Natural killer cell (primary cell): ENCODE measurements around the gene STAU1. TPM values are rescaled to one million over a fixed set of nuclear protein-coding genes. Genes with fewer than 3 reads are reported as not detected.

Experiments used
- ATAC-seq, 3 donors: fragments of 150-1000 bp in 2 of 3; fragments of 200-7000 bp in 1 of 3; cut with Tn5 transposase; 1 replicate in 1 of 3; 2 replicates in 2 of 3; pipeline ENCODE4 v1.10.0; 2021; ENCODE audit warnings: mild to moderate bottlenecking in 2 of 3, moderate library complexity in 2 of 3
- DNase-seq, 2 donors: peaks; one replicate each; pipeline versions ENCODE4 v3.0.0 to v3.0.0-alpha.2; 2013 to 2021; ENCODE audit warnings: mixed read lengths in 1 of 2
- H3K27ac ChIP-seq: one replicate; pipeline ENCODE4 v1.5.1; 2013; ENCODE audit warnings: mild to moderate bottlenecking, low read length
- H3K27me3 ChIP-seq: one replicate; pipeline ENCODE4 v1.6.1; 2013; ENCODE audit warnings: low read length; ENCODE audit not compliant: control insufficient read depth, insufficient read depth
- H3K36me3 ChIP-seq: one replicate; pipeline ENCODE4 v1.6.1; 2013; ENCODE audit warnings: low read length; ENCODE audit not compliant: control insufficient read depth, insufficient read depth
- H3K4me1 ChIP-seq: one replicate; pipeline ENCODE4 v1.6.1; 2013; ENCODE audit warnings: low read length; ENCODE audit not compliant: control insufficient read depth, insufficient read depth
- H3K4me3 ChIP-seq: one replicate; pipeline ENCODE4 v1.5.1; 2013; ENCODE audit warnings: low read length
- H3K9me3 ChIP-seq: one replicate; pipeline ENCODE4 v1.6.1; 2013; ENCODE audit warnings: low read length; ENCODE audit not compliant: control insufficient read depth, insufficient read depth
- H3K27ac Mint-ChIP-seq, 2 donors: one replicate each; pipeline ENCODE4 v1.8.0; 2022; ENCODE audit warnings: mild to moderate bottlenecking in 2 of 2, mixed read lengths in 2 of 2, moderate library complexity in 1 of 2
- H3K27me3 Mint-ChIP-seq, 2 donors: one replicate each; pipeline ENCODE4 v1.8.0; 2022; ENCODE audit warnings: low read depth in 2 of 2, mixed read lengths in 2 of 2
- H3K36me3 Mint-ChIP-seq: one replicate; pipeline ENCODE4 v1.8.0; 2022; ENCODE audit warnings: mixed read lengths
- H3K4me1 Mint-ChIP-seq, 2 donors: one replicate each; pipeline ENCODE4 v1.8.0; 2022; ENCODE audit warnings: mixed read lengths in 2 of 2
- H3K4me3 Mint-ChIP-seq: one replicate; pipeline ENCODE4 v1.8.0; 2022; ENCODE audit warnings: mild to moderate bottlenecking, moderate library complexity, mixed read lengths
- H3K9me3 Mint-ChIP-seq, 2 donors: one replicate each; pipeline ENCODE4 v1.8.0; 2022; ENCODE audit warnings: mixed read lengths in 2 of 2
- WGBS: methylation state at CpG from one replicate; pipeline ENCODE4 v1.1.7; 2013; ENCODE audit warnings: missing lambda C conversion rate; ENCODE audit not compliant: insufficient coverage; 5-methylcytosine and 5-hydroxymethylcytosine counted together
- intact Hi-C: fragments of 100-400 bp; cut with micrococcal nuclease; formaldehyde crosslinking; loops from one replicate; pipeline ENCODE4 v1.14.2; 2022
- total RNA-seq, 4 donors: library from RNA; stranded (reverse); fragments of 120-200 nt in 1 of 4; gene quantifications; one replicate each; pipeline versions ENCODE4 v1.2.3 to v1.2.4, GENCODE V29; 2013 to 2022
- TF ChIP-seq, protein P1 (sequence below): fragments of 200-600 bp; IDR thresholded peaks from one replicate; pipeline ENCODE4 v1.8.0; 2022; ENCODE audit warnings: antibody characterized with exemption

The STAU1 gene
- total RNA-seq, 3 donors from 2014 or later (not counting 1 experiment from before 2014, with no cell fraction given) = 47.3 to 54.9 (median 49.9) TPM

DNA sequence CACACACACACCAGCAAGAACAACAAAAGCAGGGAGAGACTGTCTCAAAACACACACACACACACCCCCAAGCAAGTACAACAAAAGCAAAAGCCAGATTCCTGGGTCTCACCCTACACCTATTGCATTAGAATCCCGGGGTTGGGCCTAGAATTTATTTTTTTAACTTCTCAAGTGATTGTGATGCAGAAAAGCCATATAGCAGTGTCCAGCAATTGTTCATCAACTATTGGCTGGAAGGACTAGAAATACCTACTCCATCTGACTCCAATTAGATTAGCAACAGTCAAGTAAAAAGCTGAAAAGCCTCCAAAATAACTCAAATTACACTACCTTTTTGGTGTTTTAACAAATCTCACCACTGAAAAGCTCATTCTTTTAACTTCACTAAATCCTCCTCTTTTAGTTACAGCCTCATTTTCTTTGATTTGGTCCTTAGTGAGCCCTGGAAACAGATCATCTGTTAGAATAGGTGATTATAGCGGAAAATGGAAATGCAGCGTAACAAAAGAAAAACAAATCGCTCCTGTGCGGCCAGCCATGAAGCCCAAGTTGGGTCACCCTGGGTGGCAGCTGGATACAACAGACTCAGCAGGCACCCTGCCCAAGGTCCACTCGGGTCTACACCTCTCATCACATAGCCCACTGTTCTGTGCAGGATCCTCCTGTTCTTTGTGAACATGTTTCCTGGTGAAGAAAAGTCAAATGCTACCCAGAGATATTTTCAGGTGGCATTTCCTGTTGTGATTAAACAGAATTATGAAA is 38.7 kb downstream of the STAU1 start:
- no peaks in the 10 kb centered on the region for H3K4me1 ChIP-seq
- Mint-ChIP-seq H3K4me3 (no peak overlapping the region), H3K4me1 (peaks cover 15 to 17% of the 10 kb centered on the region in 2 donors), H3K9me3 (no peaks in the 10 kb centered on the region), H3K36me3 (no peaks in the 10 kb centered on the region), H3K27me3 (no peaks in the 10 kb centered on the region), H3K27ac (peak overlapping the region in 1 of 2 donors; percentile 64)
- 100% methylated on average over 5 of the region's 6 CpGs for WGBS
- DNase-seq (no peak), ATAC-seq (no peak)
- intact Hi-C loops = no loop called here
- H3K9me3 ChIP-seq = no peaks in the 10 kb centered on the region
- TF ChIP-seq, protein P1, sequence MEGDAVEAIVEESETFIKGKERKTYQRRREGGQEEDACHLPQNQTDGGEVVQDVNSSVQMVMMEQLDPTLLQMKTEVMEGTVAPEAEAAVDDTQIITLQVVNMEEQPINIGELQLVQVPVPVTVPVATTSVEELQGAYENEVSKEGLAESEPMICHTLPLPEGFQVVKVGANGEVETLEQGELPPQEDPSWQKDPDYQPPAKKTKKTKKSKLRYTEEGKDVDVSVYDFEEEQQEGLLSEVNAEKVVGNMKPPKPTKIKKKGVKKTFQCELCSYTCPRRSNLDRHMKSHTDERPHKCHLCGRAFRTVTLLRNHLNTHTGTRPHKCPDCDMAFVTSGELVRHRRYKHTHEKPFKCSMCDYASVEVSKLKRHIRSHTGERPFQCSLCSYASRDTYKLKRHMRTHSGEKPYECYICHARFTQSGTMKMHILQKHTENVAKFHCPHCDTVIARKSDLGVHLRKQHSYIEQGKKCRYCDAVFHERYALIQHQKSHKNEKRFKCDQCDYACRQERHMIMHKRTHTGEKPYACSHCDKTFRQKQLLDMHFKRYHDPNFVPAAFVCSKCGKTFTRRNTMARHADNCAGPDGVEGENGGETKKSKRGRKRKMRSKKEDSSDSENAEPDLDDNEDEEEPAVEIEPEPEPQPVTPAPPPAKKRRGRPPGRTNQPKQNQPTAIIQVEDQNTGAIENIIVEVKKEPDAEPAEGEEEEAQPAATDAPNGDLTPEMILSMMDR = no peak
- no peak overlapping the region for H3K27ac ChIP-seq
- H3K4me3 ChIP-seq = no peak overlapping the region
- H3K27me3 ChIP-seq = no peaks in the 10 kb centered on the region
- peaks cover 48% of the 10 kb centered on the region for H3K36me3 ChIP-seq

DNA sequence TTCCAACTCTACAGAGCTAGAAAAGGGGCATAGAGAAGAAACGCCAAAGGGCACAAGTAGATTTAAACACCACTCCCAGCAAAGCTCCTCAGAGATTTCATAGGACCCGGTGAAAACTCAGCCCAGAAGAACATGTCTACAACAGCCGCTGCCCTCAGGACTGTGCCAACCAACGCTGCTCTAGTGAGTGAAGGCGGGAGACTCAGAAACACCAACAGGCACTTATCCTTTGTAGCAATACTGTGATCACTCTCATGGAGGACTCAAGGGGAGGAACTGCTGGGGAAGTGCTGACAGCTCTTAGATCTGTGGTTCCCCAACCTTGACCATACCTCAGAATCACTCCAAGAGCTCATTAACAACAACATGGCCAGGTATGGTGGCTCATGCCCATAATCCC is 39.5 kb downstream of the STAU1 start:
- H3K27me3 Mint-ChIP-seq = no peaks in the 10 kb centered on the region
- H3K27ac Mint-ChIP-seq = peak overlapping the region in 1 of 2 donors; percentile 64
- H3K27ac ChIP-seq = no peak overlapping the region
- no peak for ATAC-seq
- H3K4me1 ChIP-seq = no peaks in the 10 kb centered on the region
- H3K9me3 Mint-ChIP-seq = no peaks in the 10 kb centered on the region
- no peaks in the 10 kb centered on the region for H3K27me3 ChIP-seq
- H3K4me1 Mint-ChIP-seq = peaks cover 22 to 25% of the 10 kb centered on the region in 2 donors
- H3K4me3 ChIP-seq = no peak overlapping the region
- no peak overlapping the region for H3K4me3 Mint-ChIP-seq
- peaks cover 57% of the 10 kb centered on the region for H3K36me3 ChIP-seq
- no peaks in the 10 kb centered on the region for H3K36me3 Mint-ChIP-seq
- 97% methylated on average over 5 of the region's 5 CpGs for WGBS
- intact Hi-C loops = no loop called here
- no peaks in the 10 kb centered on the region for H3K9me3 ChIP-seq
- TF ChIP-seq, protein P1 = no peak
- DNase-seq = no peak

DNA sequence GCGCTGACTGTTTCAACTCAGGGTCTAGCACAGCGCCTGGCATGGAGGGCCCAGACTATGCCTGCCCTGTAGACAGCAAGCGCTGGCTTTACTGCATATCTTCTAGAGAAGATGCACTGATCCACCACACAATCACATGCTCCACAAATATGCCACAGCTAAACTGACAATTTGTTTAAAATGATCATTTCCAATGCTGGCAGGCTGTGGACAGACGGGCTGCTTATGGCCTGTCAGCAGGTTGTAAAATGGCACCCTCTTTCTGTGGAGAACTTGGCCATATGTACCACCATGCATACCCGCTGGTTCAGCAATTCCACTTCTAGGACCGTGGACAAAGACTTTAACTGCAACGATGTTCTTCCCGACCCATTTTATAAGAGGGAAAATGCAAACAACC is 40.8 kb downstream of the STAU1 start:
- H3K4me3 ChIP-seq = no peak overlapping the region
- no peaks in the 10 kb centered on the region for H3K27me3 Mint-ChIP-seq
- WGBS = over 99% methylated on average over 8 of the region's 8 CpGs
- peaks cover 22 to 25% of the 10 kb centered on the region in 2 donors for H3K4me1 Mint-ChIP-seq
- peaks cover 59% of the 10 kb centered on the region for H3K36me3 ChIP-seq
- H3K27ac ChIP-seq = no peak overlapping the region
- DNase-seq (no peak), ATAC-seq (no peak)
- no peaks in the 10 kb centered on the region for H3K9me3 ChIP-seq
- H3K27ac Mint-ChIP-seq = peak overlapping the region; percentile 17 to 20
- no peak overlapping the region for H3K4me3 Mint-ChIP-seq
- TF ChIP-seq, protein P1 = no peak
- H3K36me3 Mint-ChIP-seq = no peaks in the 10 kb centered on the region
- H3K9me3 Mint-ChIP-seq = no peaks in the 10 kb centered on the region
- intact Hi-C loops = no loop called here
- H3K4me1 ChIP-seq = no peaks in the 10 kb centered on the region
- no peaks in the 10 kb centered on the region for H3K27me3 ChIP-seq
